GM12878 (cell line): ENCODE data around the gene ASCC1. TPM values are rescaled to one million over a fixed set of nuclear protein-coding genes. Genes with fewer than 3 reads are reported as not detected.

Experiments
- ATAC-seq: fragments of 200-7000 bp; cut with Tn5 transposase; 3 replicates; pipeline ENCODE4 v1.9.1; 2020; ENCODE audit warnings: mild to moderate bottlenecking, moderate library complexity
- BruUV-seq: library from RNA; stranded (reverse); fragments of 400-500 nt; replicated peaks from 2 replicates; lab custom pipeline; 2021; lab: Mats Ljungman, UMichigan
- CTCF ChIA-PET: fragments of 300-600 bp; sonication (Branson Sonifier 250); formaldehyde crosslinking; extraction: SDS; loops from one replicate; lab custom pipeline; 2021; ENCODE audit warnings: inconsistent platforms; lab: Yijun Ruan, JAX
- POLR2A ChIA-PET: fragments of 350-600 bp; formaldehyde crosslinking; extraction: SDS; loops from one replicate; lab custom pipeline; 2021; ENCODE audit warnings: inconsistent platforms; lab: Charles Lee
- RAD21 ChIA-PET: fragments of 300-600 bp; sonication (Branson Sonifier 250); formaldehyde crosslinking; loops from one replicate; lab custom pipeline; 2023; ENCODE audit warnings: antibody characterized with exemption; ENCODE audit not compliant: unreplicated experiment; lab: Charles Lee
- SMC1A ChIA-PET: fragments of 300-600 bp; sonication (Branson Sonifier 250); formaldehyde crosslinking; loops from one replicate; lab custom pipeline; 2023; ENCODE audit not compliant: unreplicated experiment, uncharacterized antibody; lab: Charles Lee
- DNase-seq: peaks from one replicate; pipeline ENCODE4 v3.0.0-alpha.2; 2011; ENCODE audit warnings: low read depth, low spot score
- FAIRE-seq: peaks from 3 replicates; lab custom pipeline; 2011; peaks lifted over from hg19 to GRCh38; lab: Jason Lieb, UNC
- H2AFZ ChIP-seq: 2 replicates; pipeline ENCODE4 v1.6.0; 2011; ENCODE audit warnings: low read depth, low read length, control low read depth; ENCODE audit not compliant: control insufficient read depth
- H3K27ac ChIP-seq: 2 replicates; pipeline ENCODE4 v1.5.1; 2011; ENCODE audit warnings: control low read depth; ENCODE audit not compliant: control insufficient read depth, insufficient read depth
- H3K27me3 ChIP-seq, 2 experiments: replicated peaks in 1 of 2; 2 replicates each; pipeline versions ENCODE4 v1.6.0 to v1.6.1; 2011; ENCODE audit warnings: low read length in 1 of 2; ENCODE audit not compliant: control insufficient read depth in 2 of 2, insufficient read depth in 2 of 2
- H3K36me3 ChIP-seq, 2 experiments: 2 replicates each; pipeline ENCODE4 v1.5.1; 2011; ENCODE audit warnings: low read length in 1 of 2; ENCODE audit not compliant: control insufficient read depth in 2 of 2, insufficient read depth in 2 of 2
- H3K4me1 ChIP-seq: 2 replicates; pipeline ENCODE4 v1.6.1; 2011; ENCODE audit warnings: mild to moderate bottlenecking, low read length, moderate library complexity, mixed read lengths; ENCODE audit not compliant: control insufficient read depth, insufficient read depth
- H3K4me2 ChIP-seq: 2 replicates; pipeline ENCODE4 v1.6.0; 2011; ENCODE audit warnings: control low read depth; ENCODE audit not compliant: control insufficient read depth, insufficient read depth
- H3K4me3 ChIP-seq: fragments of 200-600 bp; sonication (generic); 2 replicates; pipeline ENCODE4 v1.5.1; 2016
- H3K79me2 ChIP-seq: 2 replicates; pipeline ENCODE4 v1.6.0; 2011; ENCODE audit warnings: low read length; ENCODE audit not compliant: control insufficient read depth, insufficient read depth
- H3K9ac ChIP-seq: 2 replicates; pipeline ENCODE4 v1.8.0; 2011; ENCODE audit warnings: low read length, control low read depth, mixed read lengths; ENCODE audit not compliant: control insufficient read depth, insufficient read depth
- H3K9me3 ChIP-seq: replicated peaks from 3 replicates; pipeline ENCODE4 v1.5.1; 2011; ENCODE audit warnings: mild to moderate bottlenecking, low read length; ENCODE audit not compliant: control insufficient read depth, insufficient read depth
- H4K20me1 ChIP-seq: 2 replicates; pipeline ENCODE4 v1.6.0; 2011; ENCODE audit not compliant: control insufficient read depth, insufficient read depth
- GABPA ChIP-seq: IDR thresholded peaks from 2 replicates; pipeline ENCODE4 v1.6.1; 2014; ENCODE audit warnings: antibody characterized with exemption, low read depth, mild to moderate bottlenecking, inconsistent platforms
- NKRF ChIP-seq: fragments of 450-650 bp; conservative IDR thresholded peaks from 2 replicates; pipeline ENCODE4 v1.6.1; 2017; ENCODE audit warnings: mild to moderate bottlenecking, moderate library complexity
- NR2C1 ChIP-seq: fragments of 450-650 bp; IDR thresholded peaks from 2 replicates; pipeline ENCODE4 v1.6.1; 2017; ENCODE audit warnings: antibody characterized with exemption, mild to moderate bottlenecking, moderate library complexity
- RUNX3 ChIP-seq: IDR thresholded peaks from 2 replicates; pipeline ENCODE4 v1.6.1; 2012; ENCODE audit warnings: low read length, inconsistent platforms
- ZNF384 ChIP-seq: IDR thresholded peaks from 2 replicates; pipeline ENCODE4 v1.6.1; 2012; ENCODE audit warnings: low read depth, mild to moderate bottlenecking, low read length, improper control_type of control experiment, borderline replicate concordance
- WGBS: methylation state at CpG from one replicate; pipeline ENCODE4 v1.1.6; 2016; ENCODE audit warnings: low lambda C conversion rate; ENCODE audit not compliant: insufficient replicate concordance, insufficient coverage; ENCODE audit errors: missing lambda C conversion rate; 5-methylcytosine and 5-hydroxymethylcytosine counted together
- in situ Hi-C: fragments of 300-500 bp; cut with MboI; formaldehyde crosslinking; loops from 9 replicates; pipeline ENCODE4 v1.14.3; 2018; ENCODE audit warnings: mixed read lengths
- intact Hi-C: fragments of 100-400 bp; cut with micrococcal nuclease; formaldehyde crosslinking; loops from one replicate; pipeline ENCODE4 v1.14.2; 2022; ENCODE audit not compliant: unreplicated experiment
- polyA plus RNA-seq, 11 experiments: library from polyadenylated mRNA; depleted of rRNA in 4 of 11; unstranded in 6 of 11; stranded (reverse) in 5 of 11; fragments of >200 nt; fragmentation: Nextera tagmentation in 4 of 11; fragmentation: Illumina TruSeq in 1 of 11; extraction: Ambion mirVana in 4 of 11; extraction: Trizol in 1 of 11; gene quantifications; 1 replicate in 1 of 11; 2 replicates in 10 of 11; pipeline versions ENCODE4 v1.2.1 to v1.2.3, GENCODE V29; 2011 to 2016; ENCODE audit warnings: inconsistent platforms in 2 of 11, missing spikeins in 2 of 11, low read depth in 1 of 11
- total RNA-seq, 4 experiments: library from RNA; depleted of rRNA in 3 of 4; stranded (reverse); fragments of >200 nt in 3 of 4; fragmentation: Illumina TruSeq in 1 of 4; extraction: Trizol in 1 of 4; gene quantifications; 2 replicates each; pipeline versions ENCODE4 v1.2.1 to v1.2.3, GENCODE V29; 2013 to 2021

The ASCC1 gene
- total and polyA plus RNA-seq, 10 of the 15 experiments (the other 5 are each of a cell fraction or from before 2014, with no cell fraction given), result 23.3 to 80.6 (median 42.8) TPM

- SMC1A ChIA-PET, result interaction anchor here (0.6 to 2.3 kb wide), 7 partner anchors 14 to 122 kb away, joined by 3 to 9 read pairs (median 4); no protein-coding TSS in a partner anchor
These were observed 108.6 kb downstream of the ASCC1 start for GRCh38 chr10:72107325-72108003.

More at GRCh38 chr10:72107325-72108003, 108.6 kb downstream of the ASCC1 start:
- TF ChIP-seq NR2C1, result no peak
- no peak for TF ChIP-seq ZNF384
- peak; percentile 42; the same call in 1 of the 2 replicates for TF ChIP-seq RUNX3
- TF ChIP-seq GABPA, result peak; percentile 49; the same call in 1 of the 2 replicates
- no peak for TF ChIP-seq NKRF
- no peaks in the 10 kb centered on the region for H3K79me2 ChIP-seq
- ChIA-PET POLR2A (no interaction called here), CTCF (interaction anchor here (0.7 to 1.9 kb wide), 5 partner anchors 9 to 211 kb away, joined by 4 to 8 read pairs (median 4); no protein-coding TSS in a partner anchor), RAD21 (interaction anchor here (0.7 to 1.2 kb wide), 2 partner anchors 59 to 79 kb away, joined by 3 read pairs; no protein-coding TSS in a partner anchor)
- H4K20me1 ChIP-seq, result no peaks in the 10 kb centered on the region
- H3K9ac ChIP-seq, result no peak overlapping the region
- ATAC-seq (no peak), FAIRE-seq (no peak), DNase-seq (no peak)
- no peaks in the 10 kb centered on the region for H3K27me3 ChIP-seq
- peaks cover 5% of the 10 kb centered on the region; the same call in 1 of the 2 replicates for H3K4me1 ChIP-seq
- 3% methylated on average over 3 of the region's 3 CpGs for WGBS
- BruUV-seq, result no TSS peak
- intact Hi-C loops, result no loop called here
- H3K27ac ChIP-seq, result peak overlapping the region; percentile 13; the same call in 1 of the 2 replicates
- in situ Hi-C loops, result no loop called here
- no peaks in the 10 kb centered on the region for H3K9me3 ChIP-seq
- H3K36me3 ChIP-seq, result peaks cover 0 to 11% of the 10 kb centered on the region in 2 experiments; a peak in 2 of 4 replicates
- no peak overlapping the region for H3K4me3 ChIP-seq
- H3K4me2 ChIP-seq, result no peak overlapping the region
- H2AFZ ChIP-seq, result no peak overlapping the region; the same call in 1 of the 2 replicates
